Measurements from ENCODE around the gene AFG1L.

Gene AFG1L

GRCh38 chr6:108275976-108276375 is 18.9 kb upstream of the AFG1L start:
- H3K27ac ChIP-seq = no peak overlapping the region
- TF ChIP-seq CTCF (conservative IDR thresholded peaks at IDR 0.05) (no peak), ZFX (IDR thresholded peaks at IDR 0.05) (no peak)

- no peak overlapping the region for H3K27ac ChIP-seq
- TF ChIP-seq ZFX (IDR thresholded peaks at IDR 0.05) (no peak), CTCF (conservative IDR thresholded peaks at IDR 0.05) (no peak)
These were observed 17.6 kb upstream of the AFG1L start for GRCh38 chr6:108277295-108277694.

- H3K27ac ChIP-seq = no peak overlapping the region
- TF ChIP-seq ZFX (IDR thresholded peaks at IDR 0.05) (no peak), CTCF (conservative IDR thresholded peaks at IDR 0.05) (no peak)
These were observed 17.0 kb upstream of the AFG1L start for GRCh38 chr6:108277831-108278230.

- no peak overlapping the region for H3K27ac ChIP-seq
- no peak for TF ChIP-seq CTCF (conservative IDR thresholded peaks at IDR 0.05)
- TF ChIP-seq ZFX (IDR thresholded peaks at IDR 0.05) = no peak
These were observed 9.5 kb upstream of the AFG1L start for GRCh38 chr6:108285381-108285780.

GRCh38 chr6:108286366-108286765 is 8.5 kb upstream of the AFG1L start:
- no peak overlapping the region for H3K27ac ChIP-seq
- no peak for TF ChIP-seq CTCF (conservative IDR thresholded peaks at IDR 0.05)
- TF ChIP-seq ZFX (IDR thresholded peaks at IDR 0.05) = no peak

- no peak overlapping the region for H3K27ac ChIP-seq
- TF ChIP-seq CTCF (conservative IDR thresholded peaks at IDR 0.05) = no peak
- no peak for TF ChIP-seq ZFX (IDR thresholded peaks at IDR 0.05)
These were observed 7.5 kb upstream of the AFG1L start for GRCh38 chr6:108287373-108287772.

GRCh38 chr6:108288742-108289141 is 6.1 kb upstream of the AFG1L start:
- H3K27ac ChIP-seq = no peak overlapping the region
- no peak for TF ChIP-seq CTCF (conservative IDR thresholded peaks at IDR 0.05)
- no peak for TF ChIP-seq ZFX (IDR thresholded peaks at IDR 0.05)

Measured in C4-2B (cell line).